HG02610 (cell line): Measurements from ENCODE around the gene UST.

Experiments
- ATAC-seq: cut with Tn5 transposase; IDR thresholded peaks from one replicate; pipeline ENCODE4 v1.9.1; 2021; ENCODE audit warnings: mild to moderate bottlenecking, moderate library complexity; ENCODE audit not compliant: unreplicated experiment

UST gene, protein sequence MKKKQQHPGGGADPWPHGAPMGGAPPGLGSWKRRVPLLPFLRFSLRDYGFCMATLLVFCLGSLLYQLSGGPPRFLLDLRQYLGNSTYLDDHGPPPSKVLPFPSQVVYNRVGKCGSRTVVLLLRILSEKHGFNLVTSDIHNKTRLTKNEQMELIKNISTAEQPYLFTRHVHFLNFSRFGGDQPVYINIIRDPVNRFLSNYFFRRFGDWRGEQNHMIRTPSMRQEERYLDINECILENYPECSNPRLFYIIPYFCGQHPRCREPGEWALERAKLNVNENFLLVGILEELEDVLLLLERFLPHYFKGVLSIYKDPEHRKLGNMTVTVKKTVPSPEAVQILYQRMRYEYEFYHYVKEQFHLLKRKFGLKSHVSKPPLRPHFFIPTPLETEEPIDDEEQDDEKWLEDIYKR

DNA sequence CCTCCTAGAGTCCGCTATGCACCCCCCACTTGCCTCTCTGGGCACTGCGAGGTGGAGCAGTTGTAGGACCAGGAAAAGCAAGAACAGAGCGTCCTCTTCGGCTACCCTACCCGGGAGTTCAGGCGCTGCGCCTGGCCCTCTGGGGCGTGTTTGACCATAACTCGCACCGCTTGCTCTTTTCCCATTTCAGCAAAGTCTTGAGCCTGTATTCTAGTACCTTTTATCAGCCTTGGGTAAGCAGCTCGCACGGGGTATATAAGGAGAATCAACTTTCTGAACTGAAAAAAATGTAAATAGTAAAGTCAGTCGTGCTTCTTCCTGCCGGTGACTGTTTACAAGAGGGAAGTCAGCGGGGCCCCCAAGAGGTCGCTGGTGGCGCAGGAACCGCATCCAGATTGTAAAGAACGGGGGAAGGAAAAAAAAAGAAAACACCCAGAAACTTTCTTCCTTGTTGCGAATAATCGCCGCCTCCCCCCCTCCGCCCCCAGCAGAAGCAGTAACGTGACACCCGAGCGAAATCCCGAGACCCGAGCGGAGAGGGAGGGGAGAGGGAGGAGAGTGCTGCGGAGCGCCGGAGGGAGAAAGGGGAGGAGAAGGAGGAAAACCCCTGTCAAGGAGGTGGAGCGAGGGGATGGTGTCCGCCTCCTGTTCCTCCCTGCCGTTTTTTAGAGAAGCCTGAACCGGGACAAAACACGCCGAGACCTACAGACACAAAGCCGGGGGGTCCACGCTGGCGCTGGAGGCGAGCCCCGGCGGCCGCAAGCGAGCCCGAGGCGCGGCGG lies at the start of gene UST:
Gene UST, plus strand, starts transcription at position 668 of the 782 bp plus-strand sequence. CDS start 401 bp downstream, outside the sequence.
- peak; percentile 42 for ATAC-seq

DNA sequence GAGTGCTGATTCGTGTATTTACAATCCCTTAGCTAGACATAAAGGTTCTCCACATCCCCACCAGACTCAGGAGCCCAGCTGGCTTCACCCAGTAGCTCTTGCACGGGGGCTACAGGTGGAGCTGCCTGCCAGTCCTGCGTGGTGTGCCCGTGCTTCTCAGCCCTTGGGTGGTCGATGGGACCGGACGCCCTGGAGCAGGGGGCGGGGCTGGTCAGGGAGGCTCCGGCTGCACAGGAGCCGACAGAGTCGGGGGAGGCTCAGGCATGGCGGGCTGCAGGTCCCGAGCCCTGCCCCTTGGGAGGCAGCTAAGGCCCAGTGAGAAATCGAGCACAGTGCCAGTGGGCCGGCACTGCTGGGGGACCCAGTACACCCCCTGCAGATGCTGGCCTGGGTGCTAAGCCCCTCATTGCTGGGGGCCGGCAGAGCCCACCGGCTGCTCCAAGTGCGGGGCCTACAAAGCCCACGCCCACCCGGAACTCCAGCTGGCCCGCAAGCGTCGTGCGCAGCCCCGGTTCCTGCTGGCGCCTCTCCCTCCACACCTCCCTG lies 48.9 kb upstream of the UST start:
- no peak for ATAC-seq

GRCh38 chr6:148698671-148699180 lies 48.1 kb upstream of the UST start:
- ATAC-seq, result no peak

DNA sequence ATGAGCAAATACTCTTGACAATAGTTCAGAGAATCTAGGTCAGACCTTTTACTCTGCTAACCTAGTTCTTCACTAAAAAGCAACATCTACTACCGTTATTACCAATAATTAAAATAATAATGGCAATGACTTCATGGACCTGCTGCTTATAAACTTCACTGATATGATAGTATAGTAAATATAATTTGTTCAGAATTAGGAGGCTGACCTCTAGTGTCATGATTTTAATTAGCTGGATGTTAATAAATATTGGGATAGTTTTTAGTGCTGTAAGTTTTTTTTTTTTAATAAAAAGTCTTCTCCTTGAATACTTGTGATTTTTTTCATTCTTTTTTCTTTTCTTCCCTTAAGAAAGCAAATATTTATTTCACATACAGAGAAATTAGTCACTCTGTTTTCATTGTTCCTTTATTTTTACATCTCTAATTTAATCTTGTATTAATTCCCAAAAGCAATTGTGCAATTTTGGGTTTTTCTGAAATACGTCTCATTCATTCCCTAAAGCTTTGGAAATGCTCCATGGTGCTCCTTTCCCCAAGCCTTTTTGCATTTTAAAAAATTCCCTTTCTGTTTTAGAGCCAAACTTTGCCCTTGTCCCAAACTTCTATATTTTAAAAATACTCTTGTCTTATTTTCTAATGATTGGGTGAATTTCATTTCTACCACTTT lies 46.6 kb upstream of the UST start:
- ATAC-seq, result no peak

DNA sequence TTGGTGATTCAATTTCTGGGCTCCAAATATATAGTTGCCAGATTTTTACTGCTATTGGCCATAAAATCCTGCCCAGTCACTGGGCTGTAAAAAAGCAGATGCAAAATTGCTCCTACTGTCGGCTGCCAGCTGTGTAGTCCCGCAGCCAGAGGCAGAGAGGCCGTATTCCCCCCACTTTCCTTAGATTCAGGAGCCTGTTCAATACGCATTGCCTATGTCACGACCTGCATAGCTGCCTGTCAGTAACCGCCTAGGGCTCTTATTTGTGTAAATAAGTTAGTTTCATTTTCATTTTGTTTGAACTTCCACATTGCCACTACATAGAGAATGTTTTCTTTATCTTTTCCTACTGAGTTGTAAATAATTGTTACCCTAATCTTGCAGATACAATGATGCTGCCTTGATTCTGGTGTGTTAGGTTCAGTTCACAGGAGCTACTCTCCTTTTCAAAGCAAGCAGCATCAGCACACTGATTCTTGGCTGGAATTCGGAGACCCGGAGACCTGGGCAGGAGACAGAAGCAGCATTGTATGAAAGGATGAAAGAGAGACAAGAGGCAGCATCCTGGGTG lies 46.0 kb upstream of the UST start:
- peak; percentile 88 for ATAC-seq

- ATAC-seq, result no peak
Measured at GRCh38 chr6:148701375-148701774, 45.5 kb upstream of the UST start.

DNA sequence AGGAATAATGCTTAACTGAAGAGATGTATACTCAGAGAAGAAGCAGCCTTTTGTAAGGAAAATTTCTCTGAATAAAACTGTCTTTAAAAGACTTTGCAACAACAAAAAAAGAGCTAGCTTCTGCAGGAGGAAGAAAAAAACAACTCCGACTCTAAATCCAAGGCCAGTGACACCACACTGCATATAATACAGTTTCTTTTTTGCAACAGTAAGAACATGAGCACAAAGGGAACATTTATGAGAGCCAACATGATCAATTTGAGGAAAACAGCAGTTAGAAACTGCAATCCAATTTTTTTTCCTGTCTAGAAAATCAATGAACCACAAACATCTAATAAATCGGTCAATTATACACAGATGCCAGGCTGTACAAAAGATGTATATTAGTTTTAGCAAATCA lies 42.9 kb upstream of the UST start:
- no peak for ATAC-seq

- ATAC-seq, result no peak
Measured at GRCh38 chr6:148704400-148705246, 42.2 kb upstream of the UST start.

DNA sequence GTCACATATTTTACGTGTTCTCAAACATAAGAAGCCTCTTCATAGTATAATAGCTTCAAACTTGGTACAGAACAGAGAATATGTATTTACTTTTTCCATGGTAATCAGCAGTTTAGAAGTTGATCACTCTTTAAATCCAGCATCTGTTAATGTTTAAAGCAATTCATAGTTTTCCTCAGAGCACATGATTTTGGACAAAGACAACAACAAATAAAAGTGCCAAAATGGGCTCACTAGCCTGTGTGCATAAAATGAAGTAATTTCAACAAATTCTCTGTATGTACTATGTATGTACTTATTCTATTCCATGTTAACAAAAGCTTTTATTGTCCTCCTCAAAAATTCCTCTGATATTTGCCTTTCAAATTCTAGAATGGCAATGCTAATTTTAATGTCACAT lies 38.1 kb upstream of the UST start:
- no peak for ATAC-seq

DNA sequence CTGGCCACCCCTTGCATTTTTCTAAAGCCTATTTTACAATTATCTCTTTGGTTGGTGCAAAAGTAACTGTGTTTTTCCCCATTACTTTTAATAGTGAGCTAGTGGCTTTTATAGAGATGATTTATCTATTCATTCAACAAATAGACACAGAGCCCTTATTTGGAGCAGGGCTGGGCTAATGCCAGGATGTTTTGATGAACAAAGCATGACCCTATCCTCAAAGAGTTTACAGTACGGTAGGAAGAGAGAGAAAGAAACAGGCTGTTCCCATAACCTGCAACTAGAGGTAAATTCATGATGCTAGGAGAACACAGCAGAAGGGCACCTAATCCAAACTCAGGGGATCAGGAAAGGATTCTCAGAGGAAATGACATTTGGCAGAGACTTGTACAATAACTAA lies 37.3 kb upstream of the UST start:
- ATAC-seq, result no peak

GRCh38 chr6:148711833-148712654 lies 34.8 kb upstream of the UST start:
- no peak for ATAC-seq

DNA sequence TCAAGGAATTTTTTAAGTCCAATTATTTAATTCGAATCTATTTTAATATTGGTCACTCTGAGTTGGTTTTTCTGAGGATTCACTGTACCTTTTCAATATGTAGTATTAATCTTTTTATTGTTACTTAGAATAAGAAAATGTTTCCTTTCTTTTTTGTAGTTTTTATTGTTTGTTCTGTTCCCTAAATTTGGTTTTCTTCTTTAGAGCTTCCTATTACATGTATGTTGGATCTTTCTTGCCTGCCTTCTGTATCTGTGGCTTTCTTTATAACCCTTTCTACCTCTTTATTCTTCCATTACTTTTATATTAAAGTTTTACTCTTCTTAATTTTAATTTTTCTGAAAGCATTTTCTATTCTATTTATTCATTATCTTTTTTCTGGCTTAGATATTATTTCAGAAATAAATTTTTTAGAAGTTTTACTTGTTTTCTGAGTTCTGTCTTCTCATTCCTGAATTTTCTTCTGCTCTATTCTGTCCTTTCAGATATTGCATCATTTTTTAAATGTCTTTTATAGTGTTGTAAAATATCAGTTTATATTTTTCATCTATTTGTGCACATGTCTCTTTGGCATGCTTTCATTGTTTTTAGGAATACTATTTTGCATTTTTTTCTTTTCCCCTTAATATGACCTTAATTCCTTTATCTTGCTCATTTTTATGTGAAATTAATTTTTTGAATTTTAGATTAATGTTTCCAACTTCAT lies 33.6 kb upstream of the UST start:
- no peak for ATAC-seq

DNA sequence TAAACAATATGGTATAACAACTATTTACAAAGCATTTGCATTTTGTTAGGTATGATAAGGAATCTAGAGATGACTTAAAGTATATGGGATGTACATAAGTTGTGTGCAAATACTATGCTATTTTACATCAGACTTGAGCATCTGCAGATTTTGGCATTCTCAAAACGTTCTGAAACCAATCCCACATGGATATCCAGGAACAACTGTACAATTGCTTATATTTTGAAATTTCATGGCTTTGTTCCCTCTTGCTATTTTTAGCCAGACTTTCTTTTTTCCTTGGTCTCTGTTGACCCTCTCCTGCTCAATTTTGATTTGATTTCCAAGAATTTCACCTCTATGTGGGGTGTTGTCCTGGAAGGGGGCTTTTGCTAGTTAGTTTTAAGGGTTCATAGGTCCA lies 32.9 kb upstream of the UST start:
- no peak for ATAC-seq

GRCh38 chr6:148716811-148717210 lies 30.0 kb upstream of the UST start:
- ATAC-seq, result no peak

DNA sequence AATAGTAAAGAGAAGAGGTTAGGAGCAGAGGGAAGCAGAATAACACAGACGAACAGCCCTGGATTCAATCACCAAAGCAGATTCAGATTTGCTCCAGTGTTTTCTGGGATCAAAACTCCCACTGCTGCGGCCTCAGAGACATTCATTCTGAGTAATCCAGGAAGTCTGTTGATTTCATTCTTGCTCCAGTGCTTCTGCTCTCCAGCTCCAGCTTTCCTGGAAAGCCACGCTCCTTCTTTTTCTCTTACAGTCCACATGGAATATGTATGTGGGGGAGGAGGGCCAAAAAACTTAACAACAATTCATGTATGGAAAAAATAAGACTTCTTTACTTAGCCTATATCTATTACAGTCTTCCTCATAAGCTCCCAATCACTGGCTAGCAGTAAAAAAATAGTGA lies 26.4 kb upstream of the UST start:
- ATAC-seq, result no peak

DNA sequence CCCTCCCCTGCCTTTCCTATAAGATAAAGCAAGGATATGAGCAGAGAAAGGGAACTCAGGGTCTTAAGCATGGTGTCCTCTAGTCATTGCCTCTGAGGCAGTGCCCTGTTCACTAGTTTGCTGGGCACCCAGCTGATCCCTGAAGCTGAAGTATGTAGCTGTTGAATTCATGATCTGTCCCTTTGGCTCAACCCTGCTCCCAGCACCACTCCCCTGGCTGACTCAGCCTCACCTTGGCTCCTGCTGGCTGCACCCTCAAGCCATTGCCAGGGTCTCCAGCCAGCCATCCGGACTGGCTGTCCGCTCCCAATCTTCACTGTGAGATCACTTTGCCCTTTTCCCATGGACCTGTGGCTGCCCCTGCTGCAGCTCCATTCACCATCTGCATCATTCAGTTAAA lies 25.9 kb upstream of the UST start:
- no peak for ATAC-seq

DNA sequence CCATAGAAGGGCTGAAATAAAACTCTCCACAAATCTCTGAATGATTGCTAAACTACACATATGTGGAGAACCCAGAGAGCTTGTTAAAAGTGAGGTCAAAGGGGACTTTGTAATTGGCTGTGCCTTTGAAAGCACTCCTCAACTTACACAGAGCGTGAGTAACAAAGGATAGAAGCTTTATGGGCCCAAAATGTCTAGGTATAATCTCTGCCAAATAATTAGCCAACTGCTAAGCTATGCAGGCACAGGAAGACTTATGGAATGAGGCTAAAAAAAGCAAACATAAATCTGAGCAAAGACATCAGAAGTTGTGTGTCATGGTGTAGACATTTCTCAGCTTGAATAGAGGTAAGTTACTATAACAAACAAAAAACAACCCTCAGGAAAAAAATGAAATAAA lies 23.3 kb upstream of the UST start:
- no peak for ATAC-seq

GRCh38 chr6:148724428-148724827 lies 22.4 kb upstream of the UST start:
- ATAC-seq, result no peak
